GM21723 (cell line): Measurements from ENCODE around the gene SDR39U1.
"Not testable (repeated sequence)": the region's sequence is repeated elsewhere in the genome, so short reads cannot be mapped to it uniquely, and the experiment has no call there.

ENCODE experiments used
- ATAC-seq: cut with Tn5 transposase; IDR thresholded peaks from one replicate; pipeline ENCODE4 v1.9.1; 2021; ENCODE audit warnings: mild to moderate bottlenecking, moderate library complexity; ENCODE audit not compliant: unreplicated experiment

SDR39U1 gene, protein sequence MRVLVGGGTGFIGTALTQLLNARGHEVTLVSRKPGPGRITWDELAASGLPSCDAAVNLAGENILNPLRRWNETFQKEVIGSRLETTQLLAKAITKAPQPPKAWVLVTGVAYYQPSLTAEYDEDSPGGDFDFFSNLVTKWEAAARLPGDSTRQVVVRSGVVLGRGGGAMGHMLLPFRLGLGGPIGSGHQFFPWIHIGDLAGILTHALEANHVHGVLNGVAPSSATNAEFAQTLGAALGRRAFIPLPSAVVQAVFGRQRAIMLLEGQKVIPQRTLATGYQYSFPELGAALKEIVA

GRCh38 chr14:24442240-24443052, at the start of gene SDR39U1:
SDR39U1 (minus strand) TSS chr14:24442776; CDS start chr14:24442769, 7 bp downstream.
- ATAC-seq = peak; percentile 91

- not testable (repeated sequence) for ATAC-seq
These were observed 49.2 kb upstream of the SDR39U1 start for GRCh38 chr14:24491586-24492408.

GRCh38 chr14:24483604-24484252, 41.2 kb upstream of the SDR39U1 start:
- ATAC-seq = no peak

DNA sequence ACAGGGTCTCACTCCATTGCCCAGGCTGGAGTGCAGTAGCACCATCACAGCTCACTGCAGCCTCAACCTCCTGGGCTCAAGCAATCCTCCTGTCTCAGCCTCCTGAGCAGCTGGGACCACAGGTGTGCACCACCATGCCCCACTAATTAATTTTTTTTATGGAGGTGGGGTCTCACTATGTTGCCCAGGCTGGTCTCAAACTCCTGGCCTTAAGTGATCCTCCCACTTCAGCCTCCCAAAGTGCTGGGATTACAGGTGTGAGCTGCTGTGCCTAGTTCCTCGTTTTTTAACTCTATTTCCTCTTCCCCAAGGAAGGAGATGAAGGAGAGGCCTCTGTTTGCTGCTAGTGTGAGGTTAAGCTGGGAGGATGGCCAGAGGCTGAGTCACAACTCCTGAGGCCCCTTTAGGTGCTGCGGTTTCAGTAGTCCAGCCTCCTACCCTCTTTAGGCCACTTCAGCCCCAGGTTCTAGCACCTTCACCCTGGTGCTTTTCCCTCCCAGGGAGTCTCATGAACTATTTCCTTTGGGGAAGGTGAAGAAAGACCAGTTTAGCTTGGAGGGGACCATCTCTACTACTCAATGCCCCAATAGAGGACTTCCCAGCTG, 40.2 kb upstream of the SDR39U1 start:
- ATAC-seq = not testable (repeated sequence)

- ATAC-seq = peak; percentile 73
These were observed 39.2 kb upstream of the SDR39U1 start for GRCh38 chr14:24481622-24482324.

GRCh38 chr14:24479999-24480398, 37.4 kb upstream of the SDR39U1 start:
- not testable (repeated sequence) for ATAC-seq

- ATAC-seq = no peak
These were observed 32.7 kb upstream of the SDR39U1 start for GRCh38 chr14:24475261-24475660.

- no peak for ATAC-seq
These were observed 30.6 kb upstream of the SDR39U1 start for GRCh38 chr14:24473211-24473610.

DNA sequence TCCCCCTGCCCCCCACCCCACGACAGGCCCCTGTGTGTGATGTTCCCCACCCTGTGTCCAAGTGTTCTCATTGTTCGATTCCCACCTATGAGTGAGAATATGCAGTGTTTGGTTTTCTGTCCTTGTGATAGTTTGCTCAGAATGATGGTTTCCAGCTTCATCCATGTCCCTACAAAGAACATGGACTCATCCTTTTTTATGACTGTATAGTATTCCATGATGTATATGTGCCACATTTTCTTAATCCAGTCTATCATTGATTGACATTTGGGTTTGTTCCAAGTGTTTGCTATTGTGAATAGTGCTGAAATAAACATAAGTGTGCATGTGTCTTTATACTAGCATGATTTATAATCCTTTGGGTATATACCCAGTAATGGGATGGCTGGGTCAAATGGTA, 27.9 kb upstream of the SDR39U1 start:
- ATAC-seq = not testable (repeated sequence)

- ATAC-seq = no peak
These were observed 23.2 kb upstream of the SDR39U1 start for GRCh38 chr14:24465805-24466204.

DNA sequence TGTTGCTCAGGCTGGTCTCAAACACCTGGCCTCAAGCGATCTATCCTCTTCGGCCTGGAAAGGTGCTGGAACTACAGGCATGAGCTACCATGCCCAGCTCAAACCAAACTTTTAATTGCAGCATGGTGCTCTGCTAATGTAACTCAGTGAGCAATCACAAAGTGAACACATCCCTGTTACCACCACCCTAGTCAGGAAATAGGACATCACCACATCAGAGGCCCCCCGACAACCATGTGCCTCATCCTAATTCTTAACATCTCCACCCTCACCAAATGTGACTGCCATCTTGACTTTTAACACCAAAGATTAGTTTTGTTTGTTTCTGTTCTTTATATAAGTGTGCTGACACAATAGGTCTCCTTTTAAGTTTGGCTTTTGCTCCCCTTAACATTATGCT, 22.8 kb upstream of the SDR39U1 start:
- ATAC-seq = no peak

DNA sequence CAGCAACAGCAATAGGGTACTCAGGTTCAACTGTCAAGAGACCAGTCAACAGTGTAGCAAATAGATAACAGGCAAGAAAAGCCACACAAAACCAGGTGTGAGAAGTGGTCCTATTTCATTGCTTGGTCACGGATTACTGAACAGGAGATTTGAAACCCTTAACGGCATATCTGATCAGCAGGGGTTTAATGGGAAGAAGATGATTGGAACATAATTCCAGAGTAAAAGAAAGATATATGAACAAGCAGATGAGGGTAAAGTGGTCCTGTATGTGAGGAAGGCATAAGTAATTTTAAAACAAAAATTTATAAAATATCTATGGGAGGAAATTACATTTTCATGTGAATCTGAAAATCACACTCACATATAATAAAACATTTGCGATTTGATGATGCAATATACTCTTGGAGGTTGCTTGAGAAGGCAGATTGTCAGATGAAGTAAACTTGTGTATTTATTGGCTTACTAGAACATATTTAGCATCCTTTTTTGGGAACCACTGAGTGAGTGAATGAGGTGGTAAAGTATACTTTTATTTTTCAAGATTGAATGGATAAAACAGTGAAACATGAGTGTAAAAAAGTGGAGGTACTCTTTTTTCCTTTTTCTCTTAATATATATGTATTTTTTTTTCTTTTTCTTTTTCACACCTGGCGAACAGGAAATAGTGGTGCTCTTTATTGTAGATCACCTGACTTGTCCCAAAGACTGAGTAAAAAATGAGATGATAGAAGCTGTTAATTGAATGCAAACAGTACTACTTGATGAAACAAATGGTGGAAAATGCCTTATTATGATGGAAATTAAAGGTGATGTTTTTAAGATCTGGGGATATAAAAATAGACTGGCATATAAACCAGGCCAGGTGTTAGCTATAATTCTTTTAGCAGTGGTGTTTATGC, 21.6 kb upstream of the SDR39U1 start:
- no peak for ATAC-seq

GRCh38 chr14:24463017-24463883, 20.7 kb upstream of the SDR39U1 start:
- ATAC-seq = no peak

DNA sequence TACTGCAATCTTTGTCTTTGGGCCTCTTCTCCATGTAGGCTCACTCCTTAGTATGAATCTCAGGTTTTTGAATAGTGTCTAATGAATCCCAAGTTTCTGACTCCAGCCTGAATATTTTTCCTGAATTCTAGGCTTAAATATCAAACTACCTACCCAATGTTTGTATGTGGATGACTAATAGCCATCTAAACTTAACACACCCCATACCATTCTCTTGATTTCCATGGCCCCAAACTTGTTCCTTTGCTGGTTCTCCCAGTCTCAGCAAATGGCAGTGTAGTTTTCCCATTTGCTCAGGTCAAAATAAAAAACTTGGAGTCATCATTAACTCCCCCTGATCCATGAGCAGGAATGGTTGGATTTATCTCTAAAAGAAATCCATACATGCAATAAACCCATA, 18.8 kb upstream of the SDR39U1 start:
- ATAC-seq = no peak

DNA sequence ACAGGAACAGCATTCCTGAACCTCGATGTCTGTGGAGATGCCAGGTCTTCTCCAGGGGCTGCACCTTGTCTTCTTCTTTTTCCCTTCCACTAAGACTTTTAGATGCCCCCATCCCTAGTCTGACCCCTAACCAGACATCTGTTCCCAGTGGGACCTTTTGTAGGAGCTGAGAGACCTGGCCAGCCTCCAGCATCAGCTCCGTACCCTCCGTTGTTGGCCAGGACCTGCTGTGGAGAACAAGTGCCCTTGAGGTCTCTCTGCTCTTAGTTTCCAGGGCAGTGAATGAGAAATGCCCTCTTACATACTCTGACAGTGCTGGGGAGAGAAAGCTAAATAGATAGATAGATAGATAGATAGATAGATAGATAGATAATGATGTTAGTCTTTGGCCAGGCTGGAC, 16.8 kb upstream of the SDR39U1 start:
- no peak for ATAC-seq

DNA sequence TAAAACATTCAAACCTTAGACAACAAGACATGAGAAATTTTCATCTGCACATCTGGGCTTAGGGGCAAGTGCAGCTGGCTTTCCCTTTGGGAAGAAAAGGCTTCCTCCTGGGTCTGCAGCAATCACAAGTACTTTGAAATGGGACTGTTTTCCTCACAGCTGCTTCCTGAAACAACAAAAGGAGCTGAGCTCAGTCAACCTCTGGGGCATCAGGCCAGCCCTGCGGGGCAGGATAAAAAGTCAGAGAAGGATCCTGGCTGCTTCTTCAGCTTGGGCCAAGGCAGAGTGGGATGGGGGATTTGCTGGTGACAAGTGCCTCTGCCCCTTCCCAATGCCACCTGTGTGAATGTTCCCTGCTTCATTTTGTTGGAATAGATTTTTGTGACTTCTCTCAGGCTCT, 16.2 kb upstream of the SDR39U1 start:
- no peak for ATAC-seq

DNA sequence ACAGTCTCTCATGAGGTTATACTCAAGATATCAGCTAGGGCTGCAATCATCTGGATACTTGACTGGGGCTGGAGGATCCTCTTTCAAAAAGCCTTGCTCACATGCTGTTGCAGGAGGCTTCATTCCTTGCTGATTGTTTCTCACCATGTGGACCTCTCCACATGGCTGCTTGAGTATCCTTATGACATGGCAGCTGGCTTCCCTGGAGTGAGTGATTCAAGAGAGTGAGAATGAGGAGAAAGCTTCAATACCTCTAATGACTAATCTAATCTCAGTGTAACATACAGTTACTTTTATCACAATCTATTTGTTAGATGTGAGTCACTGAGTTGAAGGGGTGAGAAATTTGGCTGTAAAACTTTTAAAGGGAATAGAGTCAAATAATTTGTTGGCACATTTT, 14.4 kb upstream of the SDR39U1 start:
- no peak for ATAC-seq

DNA sequence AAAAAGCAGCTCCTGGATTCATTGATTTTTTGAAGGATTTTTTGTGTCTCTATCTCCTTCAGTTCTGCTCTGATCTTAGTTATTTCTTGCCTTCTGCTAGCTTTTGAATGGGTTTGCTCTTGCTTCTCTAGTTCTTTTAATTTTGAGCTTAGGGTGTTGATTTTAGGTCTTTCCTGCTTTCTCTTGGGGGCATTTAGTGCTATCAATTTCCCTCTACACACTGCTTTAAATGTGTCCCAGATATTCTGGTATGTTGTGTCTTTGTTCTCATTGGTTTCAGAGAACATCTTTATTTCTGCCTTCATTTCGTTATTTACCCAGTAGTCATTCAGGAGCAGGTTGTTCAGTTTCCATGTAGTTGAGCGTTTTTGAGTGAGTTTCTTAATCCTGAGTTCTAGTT, 8.3 kb upstream of the SDR39U1 start:
- ATAC-seq = not testable (repeated sequence)
